K562 (cell line): ENCODE data around the gene PLEKHG3. TPM values are rescaled to one million over a fixed set of nuclear protein-coding genes. Genes with fewer than 3 reads are reported as not detected.

Source experiments
- ATAC-seq: fragments of 200-7000 bp; cut with Tn5 transposase; 3 replicates; pipeline ENCODE4 v1.9.1; 2020; ENCODE audit warnings: moderate library complexity
- BruUV-seq: library from RNA; stranded (reverse); fragments of 400-500 nt; replicated peaks from 2 replicates; lab custom pipeline; 2021; lab: Mats Ljungman, UMichigan
- CTCF ChIA-PET: fragments of 300-600 bp; formaldehyde crosslinking; extraction: SDS; loops from one replicate; lab custom pipeline; 2021; ENCODE audit warnings: low intra/inter-chr PET ratio; lab: Yijun Ruan, JAX
- POLR2A ChIA-PET: fragments of 300-600, 350-650 bp; sonication (Branson Sonifier 250); formaldehyde crosslinking; extraction: SDS; loops from one replicate; lab custom pipeline; 2021; ENCODE audit warnings: antibody characterized with exemption, inconsistent platforms; lab: Yijun Ruan, JAX
- DNase-seq, 4 experiments: peaks; one replicate each; pipeline versions ENCODE4 v3.0.0 to v3.0.0-alpha.2; 2011 to 2018; ENCODE audit warnings: low spot score in 3 of 4, mixed read lengths in 3 of 4; ENCODE audit errors: extremely low read depth in 1 of 4
- FAIRE-seq: peaks from 2 replicates; lab custom pipeline; 2011; peaks lifted over from hg19 to GRCh38; lab: Jason Lieb, UNC
- H2AFZ ChIP-seq: 2 replicates; pipeline ENCODE4 v1.6.0; 2011; ENCODE audit warnings: low read depth, low read length, control low read depth, inconsistent platforms
- H3K27ac ChIP-seq: fragments of 200-600 bp; 3 replicates; pipeline ENCODE4 v1.8.0; 2011; ENCODE audit warnings: low read depth, mild to moderate bottlenecking, control low read depth, inconsistent platforms, low read length, moderate library complexity, mixed read lengths; ENCODE audit errors: extremely low read depth
- H3K27me3 ChIP-seq, 2 experiments: fragments of 300-600 bp in 1 of 2; 2 replicates in 1 of 2; 3 replicates in 1 of 2; pipeline versions ENCODE4 v1.6.0 to v1.8.0; 2011; ENCODE audit warnings: inconsistent platforms in 2 of 2, low read length in 2 of 2, mild to moderate bottlenecking in 1 of 2, mixed read lengths in 1 of 2, moderate library complexity in 1 of 2; ENCODE audit not compliant: control insufficient read depth in 2 of 2, insufficient read depth in 2 of 2
- H3K36me3 ChIP-seq: fragments of 300-600 bp; 3 replicates; pipeline ENCODE4 v1.8.0; 2011; ENCODE audit warnings: mild to moderate bottlenecking, low read length, inconsistent platforms; ENCODE audit not compliant: control insufficient read depth, insufficient read depth
- H3K4me1 ChIP-seq, 2 experiments: fragments of 200-600 bp in 1 of 2; replicated peaks in 1 of 2; 2 replicates in 1 of 2; 3 replicates in 1 of 2; pipeline versions ENCODE4 v1.5.1 to v1.8.0; 2011; ENCODE audit warnings: inconsistent platforms in 2 of 2, low read length in 2 of 2, mild to moderate bottlenecking in 1 of 2, mixed read lengths in 1 of 2, moderate library complexity in 1 of 2; ENCODE audit not compliant: control insufficient read depth in 2 of 2, insufficient read depth in 2 of 2
- H3K4me2 ChIP-seq: 2 replicates; pipeline ENCODE4 v1.6.1; 2011; ENCODE audit warnings: low read length, control low read depth, inconsistent platforms, mixed read lengths; ENCODE audit not compliant: insufficient read depth
- H3K4me3 ChIP-seq: fragments of 200-600 bp; sonication (generic), shearing (Covaris generic); 2 replicates; pipeline ENCODE4 v1.5.1; 2016; ENCODE audit warnings: control low read depth, inconsistent platforms
- H3K79me2 ChIP-seq: fragments of 200-600 bp; 3 replicates; pipeline ENCODE4 v1.8.0; 2011; ENCODE audit warnings: low read length, inconsistent platforms; ENCODE audit not compliant: control insufficient read depth, insufficient read depth
- H3K9ac ChIP-seq, 2 experiments: 2 replicates each; pipeline versions ENCODE4 v1.6.0 to v1.6.1; 2011; ENCODE audit warnings: low read depth in 2 of 2, low read length in 2 of 2, control low read depth in 1 of 2, inconsistent platforms in 1 of 2, mild to moderate bottlenecking in 1 of 2, mixed read lengths in 1 of 2; ENCODE audit not compliant: insufficient read depth in 1 of 2
- H3K9me1 ChIP-seq: one replicate; pipeline ENCODE4 v1.6.0; 2011; ENCODE audit warnings: inconsistent platforms, mild to moderate bottlenecking, low read length, moderate library complexity; ENCODE audit not compliant: control insufficient read depth, insufficient read depth
- H3K9me3 ChIP-seq: replicated peaks from 2 replicates; pipeline ENCODE4 v1.5.1; 2011; ENCODE audit warnings: low read depth, low read length, inconsistent platforms; ENCODE audit not compliant: control insufficient read depth, insufficient read depth
- H4K20me1 ChIP-seq: replicated peaks from 2 replicates; pipeline ENCODE4 v1.6.1; 2011; ENCODE audit warnings: low read length, inconsistent platforms, mixed read lengths; ENCODE audit not compliant: control insufficient read depth, insufficient read depth
- BHLHE40 ChIP-seq: IDR thresholded peaks from 2 replicates; pipeline ENCODE4 v1.6.1; 2011; ENCODE audit warnings: low read length, improper control_type of control experiment
- CCAR2 ChIP-seq: fragments of 200-400 bp; formaldehyde crosslinking; IDR thresholded peaks from 2 replicates; pipeline ENCODE4 v1.6.1; 2017; ENCODE audit warnings: mild to moderate bottlenecking, low read depth, low read length
- COPS2 ChIP-seq: fragments of 450-650 bp; conservative IDR thresholded peaks from 2 replicates; pipeline ENCODE4 v1.6.1; 2016; ENCODE audit warnings: mild to moderate bottlenecking, moderate library complexity
- ZBTB7A ChIP-seq: IDR thresholded peaks from 2 replicates; pipeline ENCODE4 v1.6.1; 2011; ENCODE audit warnings: low read depth, mild to moderate bottlenecking, low read length, moderate library complexity, borderline replicate concordance; ENCODE audit not compliant: control insufficient read depth
- ZC3H4 ChIP-seq: sonication (generic); formaldehyde crosslinking; IDR thresholded peaks from 2 replicates; pipeline ENCODE4 v1.9.0; 2021; ENCODE audit warnings: missing genetic modification reagents, borderline replicate concordance
- ZNF586 ChIP-seq: fragments of 450-650 bp; formaldehyde crosslinking; conservative IDR thresholded peaks from 2 replicates; pipeline ENCODE4 v1.4.0; 2020; ENCODE audit warnings: mild to moderate bottlenecking, moderate library complexity
- WGBS: fragments of 100-300 bp; shearing (Covaris generic); methylation state at CpG from one replicate; pipeline ENCODE4 v1.1.6; 2016; ENCODE audit warnings: low coverage, mixed read lengths; ENCODE audit not compliant: insufficient coverage; ENCODE audit errors: missing lambda C conversion rate; 5-methylcytosine and 5-hydroxymethylcytosine counted together
- in situ Hi-C: fragments of 300-500 bp; cut with MboI; formaldehyde crosslinking; loops from 4 replicates; pipeline ENCODE4 v1.15.0; 2018; ENCODE audit warnings: inconsistent platforms, mixed read lengths
- intact Hi-C: fragments of 100-400 bp; cut with micrococcal nuclease; formaldehyde crosslinking; loops from 2 replicates; pipeline ENCODE4 v1.14.2; 2022
- polyA plus RNA-seq, 8 experiments: library from polyadenylated mRNA; depleted of rRNA in 4 of 8; stranded (reverse) in 5 of 8; unstranded in 3 of 8; fragments of >200 nt; fragmentation: Nextera tagmentation in 2 of 8; fragmentation: Illumina TruSeq in 1 of 8; extraction: Ambion mirVana in 2 of 8; extraction: Trizol in 1 of 8; gene quantifications; 2 replicates each; pipeline versions ENCODE4 v1.2.1 to v1.2.3, GENCODE V29; 2011 to 2014; ENCODE audit warnings: inconsistent platforms in 1 of 8, missing spikeins in 1 of 8
- total RNA-seq, 7 experiments: library from RNA; depleted of rRNA in 6 of 7; stranded (reverse); fragments of >200 nt in 6 of 7; fragmentation: Illumina TruSeq in 2 of 7; extraction: Trizol in 2 of 7; gene quantifications; 2 replicates each; pipeline versions ENCODE4 v1.2.1 to v1.2.3, GENCODE V29; 2011 to 2021; ENCODE audit warnings: low replicate concordance in 1 of 7
- TF ChIP-seq, protein P1 (sequence below): fragments of 250-450 bp; sonication (Bioruptor Pico); IDR thresholded peaks from 2 replicates; pipeline ENCODE4 v1.5.0; 2021

The PLEKHG3 gene
- total and polyA plus RNA-seq, 9 of the 15 experiments (the other 6 are each of a cell fraction or from before 2014, with no cell fraction given): 0.04 to 0.16 TPM; not detected in 7

GRCh38 chr14:64695071-64695470 lies 9.2 kb upstream of the PLEKHG3 start:
- Histone ChIP-seq H3K4me1 (no peaks in the 10 kb centered on the region), H3K4me2 (no peak overlapping the region), H3K9me1 (no peaks in the 10 kb centered on the region), H3K79me2 (no peaks in the 10 kb centered on the region), H3K9ac (no peak overlapping the region), H3K36me3 (no peaks in the 10 kb centered on the region), H3K4me3 (no peak overlapping the region), H3K27me3 (peaks cover 0 to 3% of the 10 kb centered on the region in 2 experiments; a peak in 3 of 5 replicates), H3K27ac (no peak overlapping the region), H2AFZ (no peak overlapping the region), H3K9me3 (no peaks in the 10 kb centered on the region), H4K20me1 (no peaks in the 10 kb centered on the region)
- ATAC-seq (no peak), FAIRE-seq (no peak), DNase-seq (no peak)
- in situ Hi-C loops (no loop called here), intact Hi-C loops (no loop called here)
- ChIA-PET CTCF (no interaction called here), POLR2A (interaction anchor here (0.6 kb wide), 2 partner anchors 10 to 43 kb away, joined by 3 read pairs; no protein-coding TSS in a partner anchor)
- TF ChIP-seq BHLHE40: no peak
- TF ChIP-seq ZNF586 (CRISPR knock-in tag): no peak
- TF ChIP-seq, protein P1, sequence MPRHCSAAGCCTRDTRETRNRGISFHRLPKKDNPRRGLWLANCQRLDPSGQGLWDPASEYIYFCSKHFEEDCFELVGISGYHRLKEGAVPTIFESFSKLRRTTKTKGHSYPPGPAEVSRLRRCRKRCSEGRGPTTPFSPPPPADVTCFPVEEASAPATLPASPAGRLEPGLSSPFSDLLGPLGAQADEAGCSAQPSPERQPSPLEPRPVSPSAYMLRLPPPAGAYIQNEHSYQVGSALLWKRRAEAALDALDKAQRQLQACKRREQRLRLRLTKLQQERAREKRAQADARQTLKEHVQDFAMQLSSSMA: no peak
- TF ChIP-seq ZC3H4 (CRISPR knock-in tag): no peak
- no peak for TF ChIP-seq COPS2
- no peak for TF ChIP-seq CCAR2
- TF ChIP-seq ZBTB7A: no peak
- 0% methylated on average over 2 of the region's 2 CpGs for WGBS
- BruUV-seq: no TSS peak
